Stimulated activated CD4-positive, alpha-beta T cell treated with anti-CD3 and anti-CD28 coated beads, Interleukin-1b, Interleukin-23, amount 100 ng/mL, for 48 hours (primary cell): Measurements from ENCODE around the gene ME1.
"Not testable (repeated sequence)": the region's sequence is repeated elsewhere in the genome, so short reads cannot be mapped to it uniquely, and the experiment has no call there.

Experiments used
- DNase-seq: peaks from one replicate; pipeline ENCODE4 v3.0.0-alpha.2; 2020

ME1 gene

DNA sequence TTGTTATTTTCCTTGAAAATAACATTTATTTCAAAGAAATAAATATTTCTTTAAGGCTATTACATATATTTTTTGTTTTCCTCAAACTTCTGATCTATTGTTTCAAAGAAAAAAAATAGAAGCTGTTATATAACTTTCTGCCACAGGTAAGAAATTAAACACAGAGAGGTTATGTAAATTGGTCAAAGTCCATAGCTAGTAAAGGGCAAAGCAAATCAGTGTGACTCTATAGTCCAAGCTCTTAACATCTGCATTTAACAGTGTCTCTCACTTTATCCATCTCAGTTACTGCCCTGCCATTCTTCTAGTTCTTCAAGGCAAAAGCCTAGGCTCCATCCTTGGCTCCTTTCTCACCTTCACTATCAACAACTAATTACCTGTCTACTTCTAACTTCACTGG, 180.6 kb downstream of the ME1 start:
- no peak for DNase-seq

DNA sequence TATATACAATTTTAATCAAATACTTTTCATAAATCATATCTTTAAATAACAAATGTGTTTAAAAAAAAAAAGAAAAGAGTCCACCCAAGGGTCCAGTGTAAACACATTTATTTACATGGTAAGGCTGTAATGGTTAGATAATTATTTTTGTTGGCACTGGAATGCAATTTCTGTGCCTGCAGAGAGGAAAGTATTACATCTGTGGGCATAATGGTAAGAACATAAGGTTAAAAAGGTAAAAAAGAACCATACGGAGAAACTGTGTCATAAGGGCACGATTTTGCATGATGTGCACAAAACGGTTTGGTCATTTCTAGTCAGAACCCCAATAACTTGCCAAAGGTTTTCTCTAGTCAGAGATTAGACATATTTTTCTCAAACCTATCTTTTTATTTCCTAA, 183.4 kb downstream of the ME1 start:
- DNase-seq, result no peak

DNA sequence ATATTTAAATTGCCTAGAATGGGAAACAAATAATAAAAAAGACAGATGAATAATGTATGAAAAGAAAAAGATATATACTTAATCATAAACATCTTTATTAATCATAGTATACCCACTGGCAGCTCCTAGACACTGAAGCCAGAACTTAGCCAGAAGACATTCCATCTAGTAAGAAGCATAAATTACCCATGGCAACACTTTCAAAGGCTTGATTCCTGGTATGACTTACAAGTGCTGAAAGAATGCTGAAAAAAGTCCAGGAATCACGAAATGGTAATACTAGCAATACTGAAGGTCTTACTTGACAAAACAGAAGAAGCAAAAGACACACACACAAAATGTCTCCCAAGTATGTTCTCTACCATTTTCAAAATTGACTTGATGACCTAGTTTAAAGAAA, 199.7 kb downstream of the ME1 start:
- no peak for DNase-seq

DNA sequence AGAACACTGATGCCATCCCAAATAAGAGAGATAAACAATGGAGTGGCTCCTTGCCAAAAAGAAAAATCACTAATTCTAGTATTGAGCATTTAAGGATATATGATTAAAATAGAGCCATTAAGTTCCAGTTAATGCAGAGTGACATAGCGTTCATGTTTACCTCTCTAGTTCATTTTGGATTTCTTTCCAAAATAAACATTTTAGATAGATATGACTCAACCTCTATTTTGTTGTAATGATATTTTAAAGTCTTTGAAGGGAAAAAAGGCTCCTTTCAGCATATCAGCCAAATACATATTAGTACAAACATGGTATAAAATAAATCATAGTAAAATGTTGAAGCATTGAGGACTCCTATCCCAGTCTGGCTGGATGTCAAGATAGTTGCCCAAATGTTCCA, 204.3 kb downstream of the ME1 start:
- DNase-seq, result no peak

DNA sequence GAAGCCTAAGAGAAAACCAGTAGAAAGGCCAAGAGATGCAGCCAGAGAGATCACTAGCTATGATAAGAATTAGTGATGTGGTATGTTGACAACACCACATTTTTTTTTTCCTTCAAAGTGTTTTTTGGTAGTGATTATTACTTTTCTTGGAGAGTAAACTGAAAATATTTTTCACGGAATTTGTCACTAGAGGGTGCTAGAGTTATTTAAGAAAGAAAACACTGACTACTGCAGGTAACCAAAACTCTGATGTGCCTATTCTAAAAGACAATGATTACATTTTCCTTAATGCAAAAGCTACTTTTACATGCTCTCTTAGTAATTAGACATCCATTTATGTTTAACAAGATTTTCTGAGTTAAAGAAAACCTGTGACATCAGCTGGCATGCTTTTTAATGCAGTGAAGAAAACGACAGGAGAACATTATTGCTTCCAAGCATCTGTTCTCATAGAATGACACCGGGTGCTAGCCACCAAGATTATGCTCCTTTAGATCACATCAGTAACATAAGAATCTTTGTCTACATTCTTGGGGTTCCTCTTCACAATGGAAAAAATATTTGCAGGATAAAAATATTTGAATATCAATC, 208.9 kb downstream of the ME1 start:
- no peak for DNase-seq

DNA sequence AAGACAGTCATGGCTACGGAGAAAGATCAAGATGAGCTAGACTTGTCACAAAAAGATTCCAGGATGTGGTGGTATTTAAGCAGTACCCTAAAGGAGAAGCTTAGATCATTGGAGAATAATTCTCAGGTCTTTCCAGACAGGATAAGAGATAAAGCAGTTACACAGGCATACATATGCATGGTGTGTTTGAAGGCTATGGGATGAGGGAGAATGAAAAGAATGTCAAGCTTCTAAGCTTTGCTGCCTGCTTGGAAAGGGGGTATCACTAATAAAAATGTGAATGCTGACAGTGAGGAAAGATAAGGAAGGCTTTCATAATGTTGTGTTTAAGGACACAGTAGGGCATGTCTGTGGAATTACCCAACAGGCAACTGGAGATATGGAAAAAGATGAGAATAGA, 209.6 kb downstream of the ME1 start:
- DNase-seq, result no peak

DNA sequence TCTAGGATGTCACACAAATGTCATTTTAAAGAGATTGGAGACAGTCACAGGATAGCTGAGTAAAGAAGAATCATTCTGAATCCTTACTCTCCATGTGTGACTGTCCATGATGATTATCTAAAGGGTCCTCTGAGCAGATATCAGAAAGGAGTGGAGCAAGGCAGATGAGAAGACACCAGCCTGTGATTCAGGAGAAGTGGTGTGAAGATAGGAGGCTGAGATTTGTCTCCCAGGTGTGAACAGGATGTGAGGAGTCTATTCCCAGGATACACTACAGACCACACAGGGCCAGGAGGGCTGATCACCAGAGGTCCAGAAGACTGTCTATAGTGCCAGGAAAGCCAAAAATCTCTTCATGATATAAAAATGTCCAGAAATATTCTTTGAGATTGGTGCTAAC, 210.7 kb downstream of the ME1 start:
- DNase-seq, result no peak

DNA sequence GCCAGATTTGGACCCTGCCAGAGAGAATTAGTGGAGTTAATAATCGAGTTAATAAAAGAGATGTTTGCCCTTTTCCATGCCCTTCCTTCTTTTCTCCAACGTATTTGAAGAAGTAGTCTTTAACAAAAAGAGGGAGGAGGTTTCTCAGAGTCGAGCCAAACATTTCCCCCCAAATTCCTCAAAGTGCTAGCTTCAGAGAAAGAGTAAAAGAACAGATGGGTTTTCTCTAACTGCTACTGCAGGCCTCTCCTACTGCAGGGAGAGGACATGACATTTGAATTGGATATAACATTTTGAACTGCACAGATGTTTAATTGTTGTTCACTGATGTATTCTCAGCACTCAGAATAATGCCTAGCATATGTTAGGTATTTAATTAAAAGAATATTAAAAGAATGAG, 212.2 kb downstream of the ME1 start:
- no peak for DNase-seq

DNA sequence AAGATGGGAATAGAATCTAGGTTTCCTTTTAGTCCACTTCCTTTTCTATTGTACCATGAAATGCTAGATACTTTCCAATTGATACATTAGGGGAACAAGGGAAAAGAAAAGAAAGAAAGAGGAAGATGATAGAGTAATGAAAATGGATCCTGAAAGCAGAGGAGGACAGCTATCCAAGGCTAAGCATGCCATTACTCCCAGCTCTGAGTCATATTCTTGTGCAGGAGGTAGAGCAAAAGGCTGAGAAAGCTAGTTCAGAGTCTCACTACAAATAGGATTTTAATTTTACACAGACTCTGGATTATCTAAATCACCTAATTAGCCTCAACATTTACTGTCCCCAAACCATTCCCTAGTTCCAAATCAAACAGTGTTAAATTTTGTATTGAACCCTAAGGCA, 214.0 kb downstream of the ME1 start:
- no peak for DNase-seq

DNA sequence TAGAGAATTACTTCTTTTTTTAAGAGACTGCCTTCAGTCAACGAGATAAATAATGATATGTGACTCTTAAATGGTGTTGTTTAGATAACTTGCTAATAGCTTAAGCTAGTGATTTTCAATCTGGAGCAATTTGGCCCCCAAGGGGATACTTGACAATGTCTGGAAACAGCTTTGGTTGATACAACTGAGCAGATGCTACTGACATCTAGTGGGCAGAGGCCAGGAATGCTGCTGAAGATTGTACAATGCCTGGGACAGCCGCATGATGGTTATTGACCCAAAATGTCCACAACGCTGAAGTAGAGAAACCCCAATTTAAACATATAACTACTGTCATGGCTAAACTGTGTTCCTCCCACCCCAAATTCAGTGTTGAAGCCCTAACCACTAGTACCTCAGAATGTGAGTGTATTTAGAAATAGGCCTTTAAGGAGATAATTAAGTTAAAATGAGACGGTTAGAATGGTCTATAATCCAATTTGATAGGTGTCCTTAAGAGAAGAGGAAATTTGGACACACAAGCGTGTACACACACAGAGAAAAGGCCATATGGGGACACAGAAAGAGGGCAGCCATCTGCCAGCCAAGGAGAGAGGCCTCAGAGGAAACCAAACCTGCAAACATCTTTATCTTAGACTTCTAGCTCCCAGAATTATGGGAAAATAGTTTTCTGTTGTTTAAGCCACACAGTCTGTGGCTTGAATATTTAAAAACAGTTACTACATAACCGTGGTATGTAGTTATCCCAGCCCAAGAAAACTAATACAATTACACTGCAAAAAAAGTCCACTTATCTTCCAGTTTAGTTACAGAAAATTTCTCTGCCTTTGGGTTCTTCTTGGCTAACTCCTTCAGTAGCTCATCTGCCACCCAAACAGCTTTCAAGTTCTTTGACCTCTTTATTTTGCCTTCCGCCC, 215.5 kb downstream of the ME1 start:
- peak; percentile 56 for DNase-seq

DNA sequence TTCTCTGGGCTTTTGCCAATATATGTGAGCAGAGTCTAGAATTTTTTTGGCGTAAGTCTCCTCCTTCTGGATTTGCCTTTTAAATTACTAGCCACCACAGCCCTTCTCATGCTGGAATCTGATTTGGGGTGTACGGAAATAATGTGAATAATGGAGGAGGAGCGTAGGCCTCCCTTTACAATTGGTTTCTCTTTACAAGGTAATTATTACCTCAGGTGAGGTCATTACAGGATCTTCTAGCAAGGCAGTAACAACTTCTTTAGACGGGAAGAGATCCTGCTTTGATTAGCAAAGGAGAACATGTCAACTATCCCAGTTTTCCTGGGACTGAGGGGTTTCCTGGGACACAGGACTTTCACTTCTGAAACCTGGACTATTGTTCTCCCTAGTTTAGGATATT, 228.8 kb downstream of the ME1 start:
- no peak for DNase-seq

DNA sequence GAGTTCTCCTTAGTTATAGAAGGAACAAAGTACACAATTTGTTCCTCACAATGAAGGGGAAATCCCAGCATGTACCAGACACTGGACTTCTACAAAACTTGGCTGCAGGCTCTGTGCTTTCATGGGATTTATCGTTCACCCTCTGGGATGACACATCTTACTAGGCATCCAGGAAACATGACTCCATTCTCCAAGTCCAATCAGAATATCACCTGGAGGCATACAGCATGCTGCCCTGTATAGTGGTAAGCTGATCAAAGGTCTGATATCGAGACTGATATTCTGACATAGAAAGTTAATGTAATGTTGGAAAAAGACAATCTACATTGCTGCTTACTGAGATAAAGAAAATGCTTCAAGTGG, 231.0 kb downstream of the ME1 start:
- DNase-seq, result no peak

DNA sequence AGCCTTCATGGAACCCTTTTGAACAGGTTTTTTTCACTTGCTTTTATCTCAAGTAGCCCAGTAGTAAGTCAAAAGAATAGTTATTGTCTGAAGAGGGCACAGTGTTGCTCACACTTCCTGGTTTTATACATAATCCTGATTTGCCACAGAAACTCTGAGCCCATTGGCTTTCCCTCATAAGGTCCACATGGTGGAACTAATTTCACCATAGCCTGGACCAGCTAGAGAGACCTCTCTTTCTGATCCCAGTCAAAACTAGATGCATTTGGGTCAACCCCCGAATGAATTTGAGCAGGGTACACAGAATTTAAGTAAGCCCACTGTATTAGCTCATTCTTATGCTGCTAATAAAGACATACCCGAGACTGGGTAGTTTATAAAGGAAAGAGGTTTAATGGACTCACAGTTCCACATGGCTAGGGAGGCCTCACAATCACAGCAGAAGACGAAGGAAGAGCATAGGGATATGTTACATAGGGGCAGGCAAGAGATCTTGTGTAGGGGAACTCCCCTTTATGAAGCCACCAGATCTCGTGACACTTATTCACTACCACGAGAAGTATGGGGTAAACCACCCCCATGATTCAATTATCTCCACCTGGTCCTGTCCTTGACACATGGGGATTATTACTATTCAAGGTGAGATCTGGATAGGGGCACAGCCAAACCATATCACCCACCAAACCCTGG, 231.5 kb downstream of the ME1 start:
- no peak for DNase-seq

DNA sequence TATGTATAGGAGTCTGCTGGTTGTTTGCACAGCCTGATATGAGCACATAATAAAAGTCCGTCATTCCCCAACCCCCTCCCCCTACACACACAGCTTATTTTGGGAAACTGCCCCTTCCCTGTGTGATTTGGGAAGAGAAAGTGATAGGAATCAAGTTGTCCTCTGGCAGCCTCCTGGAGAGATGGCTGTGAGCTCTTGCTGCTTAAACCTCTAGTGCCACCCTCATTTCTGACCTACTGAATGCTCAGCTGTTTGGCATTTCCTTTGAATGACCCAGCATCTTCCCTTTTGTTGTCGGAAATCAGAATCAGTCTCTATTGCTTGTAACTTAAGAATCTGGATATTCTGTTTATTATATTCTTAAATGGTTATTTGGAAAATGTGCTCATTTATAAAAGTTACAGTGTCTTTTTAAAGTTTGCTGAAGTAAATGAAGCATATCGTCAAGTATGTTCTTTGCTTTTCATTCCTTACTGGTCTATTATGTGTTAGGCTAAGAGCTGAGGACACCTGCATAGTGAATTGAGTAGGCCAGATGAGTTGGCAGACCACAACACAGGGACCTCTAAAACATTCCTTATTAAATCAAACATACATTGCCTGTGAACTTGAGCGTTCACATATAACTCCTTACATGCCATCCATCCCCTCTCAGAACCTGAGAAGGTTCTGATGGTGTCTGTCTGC, 232.2 kb downstream of the ME1 start:
- no peak for DNase-seq

DNA sequence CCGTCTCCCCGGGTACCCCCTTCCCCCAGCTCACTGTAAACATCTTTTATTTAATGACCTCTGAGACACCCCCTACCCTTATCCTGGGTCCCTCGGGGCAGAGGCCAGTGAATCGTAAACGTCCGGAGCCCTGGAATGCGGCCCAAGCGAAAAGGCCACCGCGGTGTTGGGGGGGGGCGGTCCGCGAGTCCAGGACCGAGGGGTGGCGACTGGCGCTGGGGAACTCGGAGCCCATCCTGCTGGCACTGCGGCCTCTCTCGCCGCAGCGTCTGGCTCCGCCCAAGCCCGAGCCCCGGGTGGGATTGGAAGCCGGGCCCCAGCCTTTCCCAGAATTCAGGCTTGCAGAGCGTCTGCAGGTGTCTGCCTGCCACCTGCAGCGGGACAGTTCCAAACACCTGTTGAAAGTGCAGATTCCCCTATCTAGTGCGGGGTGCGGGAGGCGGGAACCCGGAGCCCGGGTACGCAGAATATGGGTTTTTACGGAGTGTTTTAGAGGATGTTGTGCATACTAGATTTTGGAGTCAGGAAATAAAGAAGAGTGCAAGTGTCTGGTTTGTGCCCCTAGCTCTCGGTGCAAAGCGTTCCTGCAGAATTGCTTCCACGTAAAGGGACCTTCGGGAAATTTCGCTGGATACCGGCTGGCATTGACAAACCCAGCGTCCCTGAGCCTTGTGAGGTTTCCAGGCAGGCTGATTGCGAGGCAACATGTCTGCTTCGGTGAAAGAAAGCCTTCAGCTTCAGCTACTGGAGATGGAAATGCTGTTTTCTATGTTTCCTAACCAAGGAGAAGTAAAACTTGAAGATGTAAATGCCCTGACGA, 236.9 kb downstream of the ME1 start:
- peak; percentile 2 for DNase-seq

DNA sequence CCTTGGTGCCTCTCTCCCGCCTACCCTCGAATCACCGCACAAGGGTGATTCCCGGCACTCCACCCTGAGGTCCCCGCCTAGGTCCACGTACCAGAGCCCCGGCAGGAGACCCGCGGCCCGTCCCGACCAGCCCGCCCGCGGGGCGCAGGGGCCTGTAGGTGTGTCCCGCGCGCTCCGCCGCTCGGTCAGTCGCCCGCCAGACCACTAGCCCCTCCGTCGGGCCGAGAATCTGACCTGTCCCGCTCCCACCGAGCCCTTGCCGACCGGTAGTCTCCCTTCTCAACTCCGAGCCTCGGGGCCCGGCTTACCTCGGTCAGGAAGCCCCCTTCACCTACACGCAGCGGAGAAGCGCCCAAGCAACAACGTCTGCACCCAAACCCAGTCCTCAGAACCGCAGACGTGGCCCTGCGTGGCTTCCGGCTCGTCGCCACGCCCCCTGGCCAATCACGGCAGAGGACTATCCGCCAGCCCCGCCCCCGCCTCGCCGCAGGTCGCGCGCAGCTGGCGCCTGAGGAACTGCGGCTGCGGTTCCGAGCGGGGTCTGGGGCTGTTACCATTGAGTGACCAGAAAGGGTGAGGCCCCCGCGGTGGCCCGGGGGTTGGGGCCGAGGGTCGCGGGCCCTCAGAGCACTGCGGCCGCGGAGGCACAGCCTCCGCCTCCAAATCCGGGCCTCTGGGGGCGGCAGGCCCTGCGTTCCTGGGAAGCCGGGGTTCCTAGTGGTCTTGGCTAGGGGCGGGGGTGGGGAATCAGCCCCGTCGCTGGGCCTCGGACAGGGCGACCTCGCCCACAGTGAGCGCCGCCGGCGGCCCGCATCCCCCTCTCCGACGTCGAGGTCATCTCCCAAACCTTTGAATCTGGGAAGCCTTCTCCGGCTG, 237.7 kb downstream of the ME1 start, which contains the start of the genes PGM3 and RWDD2A:
PGM3 (minus strand) TSS at position 395 of the 876 bp plus-strand sequence. CDS start 2,253 bp downstream, outside the sequence.
RWDD2A (plus strand) TSS at position 487 of the 876 bp plus-strand sequence. CDS start 1,095 bp downstream, outside the sequence.
- peak; percentile 86 for DNase-seq

DNA sequence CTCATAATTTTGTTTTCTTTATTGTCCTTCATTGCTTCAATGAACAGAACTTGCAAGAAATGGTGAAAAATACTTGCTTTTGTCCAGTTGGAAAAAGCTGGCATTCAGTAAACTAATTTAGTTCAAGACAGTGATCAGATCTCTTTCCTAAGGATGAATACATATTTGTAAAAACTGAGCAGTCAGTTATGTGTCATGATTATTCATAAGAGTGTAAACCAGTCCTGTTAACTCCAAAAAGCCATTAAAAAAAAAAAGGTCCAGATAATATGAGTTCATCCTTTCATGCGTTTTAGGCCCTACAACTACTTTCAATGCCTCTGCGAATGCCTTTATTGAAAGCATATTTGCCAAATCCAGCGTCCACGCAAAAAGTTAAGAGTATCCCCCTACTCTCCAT, 238.4 kb downstream of the ME1 start:
- DNase-seq, result no peak

DNA sequence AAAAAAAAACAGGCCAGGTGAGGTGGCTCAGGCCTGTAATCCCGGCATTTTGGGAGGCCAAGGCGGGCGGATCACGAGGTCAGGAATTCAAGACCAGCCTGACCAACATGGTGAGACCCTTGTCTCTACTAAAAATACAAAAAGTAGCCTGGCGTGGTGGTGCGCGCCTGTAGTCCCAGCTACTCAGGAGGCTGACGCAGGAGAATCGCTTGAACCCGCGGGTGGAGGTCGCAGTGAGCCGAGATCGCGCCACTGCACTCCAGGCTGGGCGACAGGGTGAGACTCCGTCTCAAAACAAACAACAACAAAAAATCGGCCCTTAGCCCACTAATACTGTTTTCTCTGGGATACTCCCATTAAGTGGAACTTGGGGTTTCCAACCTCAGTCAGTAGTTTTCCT, 238.9 kb downstream of the ME1 start:
- DNase-seq, result not testable (repeated sequence)

DNA sequence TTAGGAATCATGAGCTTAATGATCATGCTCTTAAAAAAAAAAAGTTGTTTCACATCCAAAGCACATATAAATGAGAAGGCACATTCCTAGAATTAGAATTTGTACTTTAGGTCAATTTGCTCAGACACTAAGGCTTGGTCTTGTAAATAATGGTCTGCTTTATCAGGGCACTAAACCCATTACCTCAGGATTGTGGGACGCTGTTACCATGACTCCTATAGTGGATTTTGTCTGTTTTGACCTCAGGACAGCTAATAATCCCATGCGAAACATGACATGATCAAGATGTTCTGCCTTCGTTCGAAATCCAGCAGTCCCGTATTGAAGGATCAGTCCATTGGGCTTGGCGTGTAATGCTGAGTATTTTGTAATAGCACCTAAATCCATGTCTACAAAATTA, 240.2 kb downstream of the ME1 start:
- DNase-seq, result no peak

DNA sequence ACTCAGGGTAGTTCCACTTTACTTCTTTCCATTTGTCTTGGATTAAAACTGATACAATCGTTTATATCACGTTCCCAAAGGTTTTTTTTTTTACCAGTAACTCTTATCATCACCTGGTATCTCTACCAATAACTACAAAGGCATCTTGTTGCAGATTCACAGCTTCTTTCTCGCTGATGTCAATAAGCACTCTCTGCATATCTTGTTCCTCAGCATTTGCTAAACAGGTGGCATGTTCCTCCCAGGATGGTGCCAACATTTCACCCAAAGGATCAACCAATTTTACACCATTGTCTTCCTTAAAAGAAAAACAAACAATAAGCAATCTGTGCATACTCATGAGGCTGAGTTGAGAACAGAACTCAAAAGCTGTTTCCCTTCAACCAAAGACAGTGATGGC, 242.3 kb downstream of the ME1 start:
- no peak for DNase-seq

DNA sequence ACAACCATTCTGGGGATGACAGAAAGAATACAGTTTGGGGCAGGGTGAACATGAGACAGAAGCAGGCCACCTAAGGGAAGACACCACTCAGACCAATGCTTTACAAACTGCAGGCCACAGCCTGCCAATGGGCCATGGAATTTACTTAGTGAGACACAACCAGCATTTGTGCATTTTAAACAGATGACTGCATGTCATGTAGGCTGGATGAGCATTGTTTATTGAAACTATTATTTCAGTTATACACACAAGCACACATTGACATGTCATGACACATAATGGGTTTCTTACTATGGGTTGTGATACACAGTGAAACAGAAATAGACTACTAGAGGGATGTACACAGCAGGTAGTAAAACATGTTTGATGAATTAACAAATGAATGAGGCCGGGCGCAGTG, 245.8 kb downstream of the ME1 start:
- no peak for DNase-seq
